Fibroblast of the aortic adventitia (primary cell): Measurements from ENCODE around the gene ZBTB26. TPM values are rescaled to one million over a fixed set of nuclear protein-coding genes. Genes with fewer than 3 reads are reported as not detected.
"Not testable (repeated sequence)": the region's sequence is repeated elsewhere in the genome, so short reads cannot be mapped to it uniquely, and the experiment has no call there.

ENCODE experiments used
- DNase-seq: peaks from one replicate; pipeline ENCODE4 v3.0.0-alpha.2; 2010; ENCODE audit warnings: low read depth
- H3K4me3 ChIP-seq: 2 replicates; pipeline ENCODE4 v1.5.1; 2011; ENCODE audit warnings: low read depth, mild to moderate bottlenecking, control low read depth, low read length, moderate library complexity
- small RNA-seq: library from RNA; depleted of rRNA; stranded (forward); fragments of <200 nt; gene quantifications from one replicate; pipeline ENCODE3, GENCODE V24; 2012
- total RNA-seq: library from RNA; depleted of rRNA; stranded (reverse); fragments of >200 nt; gene quantifications from 2 replicates; pipeline ENCODE4 v1.2.3, GENCODE V29; 2012; ENCODE audit warnings: low replicate concordance
- TF ChIP-seq, protein P1 (sequence below): IDR thresholded peaks from 2 replicates; pipeline ENCODE4 v1.5.1; 2011; ENCODE audit warnings: mild to moderate bottlenecking, low read length, control low read depth, inconsistent platforms; ENCODE audit not compliant: insufficient read depth

The ZBTB26 gene
- total RNA-seq, 1 donor, result 4.7 TPM

DNA sequence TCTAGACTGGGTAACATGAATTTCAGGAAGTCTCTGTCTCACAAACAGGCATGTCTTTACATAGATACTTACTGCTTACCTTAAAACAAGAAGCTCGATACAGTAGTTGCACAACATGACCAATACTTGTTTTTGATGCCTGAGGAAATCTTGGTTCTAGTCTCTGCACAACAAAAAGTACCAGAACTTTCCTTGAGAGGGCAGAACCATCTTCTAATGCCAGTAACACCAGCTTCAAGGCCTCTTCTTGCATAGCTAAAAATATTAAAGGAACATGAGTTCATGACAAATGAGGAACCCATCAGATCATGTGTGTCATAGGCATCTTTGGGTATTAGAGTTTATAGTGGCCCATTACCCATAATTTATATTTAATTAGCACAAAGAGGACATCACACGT, 48.2 kb downstream of the ZBTB26 start:
- H3K4me3 ChIP-seq, result no peak overlapping the region
- DNase-seq, result no peak
- TF ChIP-seq, protein P1, sequence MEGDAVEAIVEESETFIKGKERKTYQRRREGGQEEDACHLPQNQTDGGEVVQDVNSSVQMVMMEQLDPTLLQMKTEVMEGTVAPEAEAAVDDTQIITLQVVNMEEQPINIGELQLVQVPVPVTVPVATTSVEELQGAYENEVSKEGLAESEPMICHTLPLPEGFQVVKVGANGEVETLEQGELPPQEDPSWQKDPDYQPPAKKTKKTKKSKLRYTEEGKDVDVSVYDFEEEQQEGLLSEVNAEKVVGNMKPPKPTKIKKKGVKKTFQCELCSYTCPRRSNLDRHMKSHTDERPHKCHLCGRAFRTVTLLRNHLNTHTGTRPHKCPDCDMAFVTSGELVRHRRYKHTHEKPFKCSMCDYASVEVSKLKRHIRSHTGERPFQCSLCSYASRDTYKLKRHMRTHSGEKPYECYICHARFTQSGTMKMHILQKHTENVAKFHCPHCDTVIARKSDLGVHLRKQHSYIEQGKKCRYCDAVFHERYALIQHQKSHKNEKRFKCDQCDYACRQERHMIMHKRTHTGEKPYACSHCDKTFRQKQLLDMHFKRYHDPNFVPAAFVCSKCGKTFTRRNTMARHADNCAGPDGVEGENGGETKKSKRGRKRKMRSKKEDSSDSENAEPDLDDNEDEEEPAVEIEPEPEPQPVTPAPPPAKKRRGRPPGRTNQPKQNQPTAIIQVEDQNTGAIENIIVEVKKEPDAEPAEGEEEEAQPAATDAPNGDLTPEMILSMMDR, result no peak

DNA sequence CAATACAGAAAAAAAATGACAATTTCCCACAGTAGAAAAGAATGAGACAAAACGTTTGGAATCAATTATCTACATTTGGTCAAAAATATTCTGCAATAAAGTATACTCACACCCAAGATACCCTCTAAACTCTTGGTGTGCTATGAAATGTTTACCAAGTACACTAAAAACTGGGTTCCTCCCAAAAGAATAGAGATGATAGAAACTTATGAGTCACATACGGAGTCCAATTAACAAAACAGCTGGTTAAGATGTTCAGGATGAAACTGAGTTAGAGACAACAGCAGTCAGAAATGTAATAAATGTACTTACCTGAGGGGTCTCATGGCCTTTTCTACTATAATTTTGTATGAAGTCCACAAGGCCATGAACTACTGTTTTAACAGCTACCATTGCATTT, 51.9 kb downstream of the ZBTB26 start:
- DNase-seq, result no peak
- no peak overlapping the region for H3K4me3 ChIP-seq
- TF ChIP-seq, protein P1, result no peak

DNA sequence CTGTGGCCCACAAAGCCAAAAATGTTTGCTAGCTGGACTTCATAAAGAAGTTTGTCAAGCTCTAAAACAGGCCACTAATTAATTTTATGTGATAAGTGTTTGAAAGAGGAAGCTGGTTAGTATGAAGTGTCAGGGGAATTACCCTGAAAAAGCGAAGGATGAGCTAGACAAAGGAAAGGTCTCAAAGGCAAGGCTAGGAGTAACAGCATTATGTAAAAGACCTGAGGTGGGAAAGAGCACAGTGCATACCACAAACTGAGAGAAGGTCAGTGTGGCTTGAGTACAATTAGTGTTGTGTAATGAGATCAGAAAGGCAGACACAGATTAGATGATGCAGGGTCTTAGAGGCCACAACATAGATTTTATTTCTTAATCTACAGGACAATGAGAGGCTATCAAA, 55.8 kb downstream of the ZBTB26 start:
- TF ChIP-seq, protein P1, result no peak
- H3K4me3 ChIP-seq, result no peak overlapping the region
- DNase-seq, result no peak

DNA sequence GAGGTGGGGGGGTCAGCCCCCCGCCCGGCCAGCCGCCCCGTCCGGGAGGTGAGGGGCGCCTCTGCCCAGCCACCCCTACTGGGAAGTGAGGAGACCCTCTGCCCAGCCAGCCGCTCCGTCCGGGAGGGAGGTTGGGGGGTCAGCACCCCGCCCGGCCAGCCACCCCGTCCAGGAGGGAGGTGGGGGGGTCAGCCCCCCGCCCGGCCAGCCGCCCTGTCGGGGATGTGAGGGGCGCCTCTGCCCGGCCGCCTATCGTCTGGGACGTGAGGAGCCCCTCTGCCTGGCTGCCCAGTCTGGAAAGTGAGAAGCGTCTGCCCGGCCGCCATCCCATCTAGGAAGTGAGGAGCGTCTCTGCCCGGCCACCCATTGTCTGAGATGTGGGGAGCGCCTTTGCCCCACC, 64.0 kb downstream of the ZBTB26 start:
- not testable (repeated sequence) for H3K4me3 ChIP-seq, DNase-seq

DNA sequence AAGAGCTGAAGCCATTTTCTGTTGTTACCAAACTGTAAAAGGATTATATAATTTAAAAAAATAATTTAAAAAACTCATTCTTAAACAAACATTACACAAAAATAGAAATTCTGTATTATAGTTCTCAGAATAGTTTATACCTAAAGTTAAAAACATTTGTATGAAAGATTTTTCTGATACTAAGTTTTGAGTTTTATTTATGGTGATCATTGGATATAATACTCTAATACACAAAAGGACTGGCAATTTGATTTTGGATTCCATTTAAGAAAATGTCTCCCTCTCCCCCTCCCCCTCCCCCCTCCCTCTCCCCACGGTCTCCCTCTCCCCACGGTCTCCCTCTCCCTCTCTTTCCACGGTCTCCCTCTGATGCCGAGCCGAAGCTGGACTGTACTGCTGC, 65.2 kb downstream of the ZBTB26 start:
- TF ChIP-seq, protein P1, result no peak
- no peak for DNase-seq
- no peak overlapping the region for H3K4me3 ChIP-seq

Small RNAs within 50 kb of the gene (small RNA-seq; reads per million reads assigned to genes)
- gene RNY1P15 (not detected), gene SNORD90 (226 reads per million, percentile 98 among the genes with 10 or more reads in this experiment)

Other genes with a start within 250 kb of the ZBTB26 start
- gene OR1L4, start 207.5 kb downstream of the ZBTB26 start, total RNA-seq, result not detected in 2 replicates
- gene OR1L6, start 189.2 kb downstream of the ZBTB26 start, total RNA-seq, result not detected in 2 replicates
- gene OR5C1, start 142.6 kb downstream of the ZBTB26 start, total RNA-seq, result not detected in 2 replicates
- gene OR1K1, start 131.4 kb downstream of the ZBTB26 start, total RNA-seq, result not detected in 2 replicates
- 35.8 and 40.1 TPM in 2 replicates for gene PDCL, start 102.9 kb downstream of the ZBTB26 start, total RNA-seq
- gene RC3H2, start 26.2 kb downstream of the ZBTB26 start, total RNA-seq, result 47.7 and 58.8 TPM in 2 replicates
- 9.1 and 17.7 TPM in 2 replicates for gene ZBTB6, start 18.2 kb downstream of the ZBTB26 start, total RNA-seq
- 38.7 and 50.3 TPM in 2 replicates for gene RABGAP1, start 9.5 kb upstream of the ZBTB26 start, total RNA-seq
- 1.9 TPM in 1 of 2 replicates, not detected in the other for gene GPR21, start 102.2 kb upstream of the ZBTB26 start, total RNA-seq